ENCODE measurements around the gene LDAH. TPM values are rescaled to one million over a fixed set of nuclear protein-coding genes. Genes with fewer than 3 reads are reported as not detected.

LDAH gene
- total RNA-seq, 1 experiment from 2014 or later: 16.6 TPM

GRCh38 chr2:20781656-20782265 lies 41.1 kb downstream of the LDAH start:
- DNase-seq (ENCODE audit: low read depth): peak; percentile 20

DNA sequence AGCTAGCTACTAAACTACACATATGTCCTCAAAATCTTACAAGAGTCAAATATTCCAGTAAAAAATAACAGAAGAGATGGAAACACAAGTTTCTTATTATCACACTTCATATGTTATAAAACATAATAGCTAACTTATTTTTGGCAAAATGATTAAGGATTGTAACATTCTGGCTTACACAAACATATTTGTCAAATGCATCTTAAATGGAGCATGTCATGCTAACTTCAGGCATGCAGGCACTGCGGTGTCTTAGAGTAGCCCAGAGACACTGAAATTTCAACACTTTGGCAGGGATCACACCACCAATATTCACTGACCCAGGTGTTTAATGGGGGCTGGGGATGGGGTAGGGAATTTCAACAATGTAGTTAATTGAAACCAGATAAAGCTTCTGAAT lies 51.6 kb downstream of the LDAH start:
- DNase-seq (ENCODE audit: low read depth): no peak

GRCh38 chr2:20766798-20767644 lies 55.9 kb downstream of the LDAH start:
- no peak for DNase-seq (ENCODE audit: low read depth)

DNA sequence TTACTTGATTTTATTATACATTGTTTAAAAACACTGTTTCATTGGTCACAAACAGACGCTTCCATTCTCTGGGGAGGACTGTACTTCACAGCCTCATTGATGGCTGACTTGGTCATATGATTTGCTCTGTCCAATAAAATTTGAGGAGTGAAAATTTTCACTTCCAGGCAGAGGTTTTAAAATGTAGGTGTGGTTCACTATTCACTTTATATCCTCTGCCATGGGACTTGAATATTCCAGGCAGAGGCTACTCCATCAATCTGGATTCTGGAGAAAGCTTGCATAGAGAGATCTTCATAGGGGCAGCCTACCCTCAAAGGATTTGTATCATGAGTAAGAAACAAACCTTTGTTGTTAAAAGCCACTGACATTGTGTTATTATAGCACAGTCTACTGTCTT lies 56.7 kb downstream of the LDAH start:
- no peak for DNase-seq (ENCODE audit: low read depth)

DNA sequence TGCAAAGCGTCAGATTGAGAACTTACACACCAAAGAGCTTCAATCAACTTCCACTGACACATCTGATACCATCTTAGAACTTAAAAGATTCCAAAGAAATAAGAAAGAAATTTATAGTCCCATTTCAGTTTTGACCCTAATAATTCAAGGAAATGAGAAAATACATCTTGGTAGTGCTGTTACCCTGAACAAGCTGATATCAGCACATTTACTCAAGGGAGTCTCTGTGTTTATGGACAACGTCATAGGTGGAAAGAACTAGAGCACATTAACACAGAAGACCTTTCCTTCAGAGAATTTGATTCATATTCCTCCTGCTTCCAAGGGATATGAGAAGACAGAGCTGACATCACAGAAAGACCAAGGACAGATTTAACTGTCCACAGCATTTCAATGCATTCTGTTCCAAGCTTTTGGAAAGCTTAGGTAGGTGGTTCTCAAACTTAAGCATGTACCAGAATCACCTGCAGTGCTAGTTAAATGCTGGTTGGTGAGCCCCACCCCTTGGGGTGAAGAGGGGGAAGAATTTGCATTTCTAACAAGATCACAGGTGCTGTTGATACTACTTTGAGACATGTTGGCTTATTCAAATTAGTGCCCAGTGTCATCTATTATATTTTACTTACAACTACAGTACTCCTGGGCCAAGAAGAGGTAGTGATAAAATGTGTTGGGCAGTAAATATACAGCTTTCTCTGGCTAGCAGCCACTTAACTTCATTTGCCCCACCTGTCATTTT lies 59.8 kb downstream of the LDAH start:
- DNase-seq (ENCODE audit: low read depth): no peak

- no peak for DNase-seq (ENCODE audit: low read depth)
Observed at GRCh38 chr2:20759487-20759886, 63.4 kb downstream of the LDAH start.

GRCh38 chr2:20758997-20759396 lies 63.9 kb downstream of the LDAH start:
- DNase-seq (ENCODE audit: low read depth): no peak

GRCh38 chr2:20757405-20758090 lies 65.4 kb downstream of the LDAH start:
- DNase-seq (ENCODE audit: low read depth): no peak

GRCh38 chr2:20755132-20755800 lies 67.6 kb downstream of the LDAH start:
- no peak for DNase-seq (ENCODE audit: low read depth)

DNA sequence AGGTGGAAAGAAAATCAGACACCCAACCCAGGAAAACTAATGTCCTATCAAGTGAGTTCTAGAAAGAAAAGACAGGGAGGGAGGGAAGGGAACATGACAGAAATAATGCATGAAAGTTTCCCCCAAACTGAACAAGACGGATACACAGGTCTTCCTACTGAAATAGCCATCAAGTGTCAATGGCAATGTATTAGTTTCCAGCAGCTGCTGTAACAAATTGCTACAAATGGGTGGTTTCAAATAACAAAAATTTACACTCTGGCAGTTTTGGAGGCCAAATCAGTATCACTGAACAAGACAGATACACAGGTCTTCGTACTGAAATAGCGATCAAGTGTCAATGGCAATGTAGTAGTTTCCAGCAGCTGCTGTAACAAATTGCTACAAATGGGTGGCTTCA lies 70.6 kb downstream of the LDAH start:
- DNase-seq (ENCODE audit: low read depth): no peak

- DNase-seq (ENCODE audit: low read depth): no peak
Observed at GRCh38 chr2:20747317-20747716, 75.6 kb downstream of the LDAH start.

- DNase-seq (ENCODE audit: low read depth): no peak
Observed at GRCh38 chr2:20745924-20746555, 76.9 kb downstream of the LDAH start.

- DNase-seq (ENCODE audit: low read depth): no peak
Observed at GRCh38 chr2:20744366-20745335, 78.2 kb downstream of the LDAH start.

DNA sequence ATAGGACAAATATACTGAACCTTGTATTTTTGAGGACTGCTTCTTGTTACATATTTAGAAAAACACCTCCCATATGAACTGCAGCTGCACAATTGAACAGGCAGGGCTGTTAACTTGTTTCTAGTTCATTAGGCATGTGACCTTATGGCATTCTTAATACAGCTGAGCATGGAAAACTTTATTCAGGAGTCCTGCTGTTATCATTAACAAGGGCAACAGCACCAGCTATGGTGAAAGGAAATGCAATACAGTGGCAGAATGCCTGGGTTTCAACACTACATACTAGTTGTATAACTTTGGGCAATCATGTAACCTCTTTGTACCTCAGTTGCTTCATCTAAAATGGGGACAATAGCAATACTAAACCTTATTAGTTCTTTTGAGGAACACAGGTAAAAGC lies 84.1 kb downstream of the LDAH start:
- no peak for DNase-seq (ENCODE audit: low read depth)

DNA sequence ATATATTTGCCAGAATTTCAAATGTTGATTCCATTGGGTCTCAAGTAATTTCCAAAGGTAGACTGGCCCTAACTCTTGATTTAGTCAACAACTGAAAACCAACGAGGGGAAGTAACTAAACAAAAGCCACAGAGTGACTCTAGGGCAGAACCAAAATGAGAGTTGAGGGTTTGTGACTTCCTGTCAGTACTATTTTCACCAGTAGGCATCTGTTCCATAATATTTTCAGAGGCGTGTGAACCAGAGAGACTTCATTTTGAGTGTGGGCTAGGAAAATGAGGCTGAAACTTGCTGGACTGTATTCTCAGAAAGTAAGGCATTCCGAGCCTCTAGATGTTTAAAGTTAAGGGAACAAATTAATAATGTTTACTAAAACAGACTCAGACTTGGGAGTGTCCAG lies 85.4 kb downstream of the LDAH start:
- DNase-seq (ENCODE audit: low read depth): no peak

GRCh38 chr2:20728114-20728758 lies 94.7 kb downstream of the LDAH start:
- no peak for DNase-seq (ENCODE audit: low read depth)

GRCh38 chr2:20726913-20727312 lies 96.0 kb downstream of the LDAH start:
- no peak for DNase-seq (ENCODE audit: low read depth)

- no peak for DNase-seq (ENCODE audit: low read depth)
Observed at GRCh38 chr2:20725782-20726181, 97.1 kb downstream of the LDAH start.

DNA sequence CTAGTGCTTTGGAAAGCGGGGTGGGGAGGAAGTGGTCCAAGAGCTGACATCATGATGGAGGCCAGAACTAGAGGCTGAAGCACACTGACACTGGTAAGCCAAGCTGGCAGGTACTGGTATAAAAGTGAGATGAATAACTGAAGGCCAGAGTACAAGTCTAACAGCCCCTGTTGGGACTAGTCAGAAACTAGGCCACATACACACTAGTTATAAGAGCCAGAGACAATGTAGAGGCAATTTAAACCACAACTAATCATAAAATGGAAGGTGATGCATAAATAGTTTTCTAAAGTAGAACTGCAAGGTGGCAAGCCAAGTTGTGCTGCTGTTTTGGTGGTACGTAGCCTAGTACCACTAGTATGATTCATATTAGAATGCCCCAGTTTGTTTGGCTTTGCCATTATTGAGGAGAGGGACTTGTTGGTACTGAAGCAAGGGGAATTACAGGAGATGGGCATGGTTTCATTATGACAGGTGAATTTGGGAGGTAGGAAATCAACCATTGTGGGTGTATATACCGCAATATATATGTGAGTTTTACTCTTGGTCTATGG lies 98.3 kb downstream of the LDAH start:
- DNase-seq (ENCODE audit: low read depth): no peak

Measured in M059J (cell line).